GM12865 (cell line): ENCODE data around the gene ERN2.

Experiments
- DNase-seq: peaks from one replicate; pipeline ENCODE4 v3.0.0; 2010; ENCODE audit warnings: low read depth
- H3K4me3 ChIP-seq: 2 replicates; pipeline ENCODE4 v1.5.1; 2011; ENCODE audit warnings: mild to moderate bottlenecking, low read depth, low read length, control low read depth
- CTCF ChIP-seq: IDR thresholded peaks from 2 replicates; pipeline ENCODE4 v1.5.1; 2011; ENCODE audit warnings: low read length, control low read depth, low read depth, inconsistent platforms; ENCODE audit not compliant: insufficient read depth; ENCODE audit errors: missing control alignments

ERN2 gene

GRCh38 chr16:23673971-23674614 lies 38.9 kb downstream of the ERN2 start:
- TF ChIP-seq CTCF = no peak
- H3K4me3 ChIP-seq = no peak overlapping the region
- peak; percentile 61 for DNase-seq

- no peak overlapping the region for H3K4me3 ChIP-seq
- TF ChIP-seq CTCF = no peak
- peak; percentile 90 for DNase-seq
Measured at GRCh38 chr16:23670137-23670776, 42.8 kb downstream of the ERN2 start.

- no peak for DNase-seq
- TF ChIP-seq CTCF = no peak
- H3K4me3 ChIP-seq = no peak overlapping the region
Measured at GRCh38 chr16:23668873-23669272, 44.1 kb downstream of the ERN2 start.

- H3K4me3 ChIP-seq = no peak overlapping the region
- DNase-seq = no peak
- no peak for TF ChIP-seq CTCF
Measured at GRCh38 chr16:23668225-23668624, 44.8 kb downstream of the ERN2 start.

GRCh38 chr16:23667355-23667659 lies 45.7 kb downstream of the ERN2 start:
- TF ChIP-seq CTCF = no peak
- DNase-seq = no peak
- H3K4me3 ChIP-seq = no peak overlapping the region

GRCh38 chr16:23666571-23667354 lies 46.3 kb downstream of the ERN2 start:
- no peak overlapping the region for H3K4me3 ChIP-seq
- TF ChIP-seq CTCF = no peak
- DNase-seq = no peak
